Measurements from ENCODE around the gene C14orf93. TPM values are rescaled to one million over a fixed set of nuclear protein-coding genes. Genes with fewer than 3 reads are reported as not detected.

Gene C14orf93
- total RNA-seq, 4 donors from 2014 or later = 3.7 to 16.2 (median 6.7) TPM

- peak within 1 kb of the TSS in 3 of 4 donors; percentile 2 to 65 (median 35) for H3K27ac ChIP-seq
- H3K4me1 ChIP-seq = peaks cover 3 to 11% of the 10 kb centered on the region in 2 donors
- H3K27me3 ChIP-seq = no peaks in the 10 kb centered on the region
- intact Hi-C loops (cut with DNase I; ENCODE audit: low total_unique reads) (loop anchor here (1.0 to 5.0 kb wide), 2 partner anchors 22 to 125 kb away; no protein-coding TSS in a partner anchor), in situ Hi-C loops (cut with MboI; ENCODE audit: low sequenced_read_pairs in 4 of 4) (no loop called here)
- no peaks in the 10 kb centered on the region for H3K9me3 ChIP-seq
- ATAC-seq (peak; percentile 41 to 55), DNase-seq (peak in 1 of 2 donors; percentile 30)
- TF ChIP-seq POLR2A (IDR thresholded peaks at IDR 0.05) (peak in 1 of 2 donors; percentile 24), CTCF (IDR thresholded peaks at IDR 0.05 in 4 of 5, conservative IDR thresholded peaks at IDR 0.05 in 1 of 5) (no peak)
- peaks cover 0 to 35% of the 10 kb centered on the region in 2 donors for H3K36me3 ChIP-seq
- H3K4me3 ChIP-seq = peak within 1 kb of the TSS; percentile 58 to 98 (median 71)
These were observed 47.2 kb upstream of the C14orf93 start, which contains the start of gene CDH24 for GRCh38 chr14:23056956-23057756. Gene CDH24, minus strand, starts transcription at chr14:23057520. Its CDS starts 1,787 bp downstream, at chr14:23055733.

DNA sequence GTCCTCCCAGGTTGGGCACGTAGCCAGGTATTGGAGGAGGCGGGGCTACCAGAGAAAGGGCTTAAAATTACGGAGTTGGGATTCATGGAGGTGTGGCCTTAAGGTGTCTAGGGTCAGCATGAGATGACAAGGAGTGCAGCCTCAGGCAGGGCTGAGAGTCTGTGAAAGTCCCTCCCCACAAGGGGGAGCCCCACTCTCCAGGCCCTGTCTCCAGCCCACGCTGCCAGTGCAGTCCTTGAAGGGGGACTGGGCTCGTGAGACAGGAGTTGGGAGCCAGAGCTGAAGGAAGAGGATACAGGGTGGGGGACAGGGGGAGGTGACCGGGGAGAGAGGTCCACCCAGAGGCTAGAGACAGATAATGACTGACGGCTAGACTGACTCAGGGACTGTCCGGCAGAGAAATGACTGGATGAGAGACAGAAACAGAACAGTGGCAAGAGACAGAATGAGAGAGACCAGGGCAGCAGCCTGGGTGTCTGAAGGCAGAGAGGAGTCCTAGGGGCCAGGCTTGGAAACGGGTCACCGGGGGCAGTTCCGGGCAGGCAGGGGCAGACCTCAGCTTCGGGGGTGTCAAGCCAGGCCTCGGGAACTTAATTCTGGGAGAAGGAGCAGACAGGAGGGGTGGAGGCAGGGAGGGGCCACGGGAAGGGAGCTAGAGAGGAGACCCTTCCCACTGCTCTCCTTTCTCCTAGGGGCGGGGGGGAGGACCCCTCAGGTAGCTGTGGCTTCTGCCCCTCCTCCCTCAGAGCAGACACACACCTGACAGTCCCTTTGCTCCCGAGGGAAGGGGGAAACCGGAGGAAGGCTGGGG lies 46.4 kb upstream of the C14orf93 start:
- peak overlapping the region in 3 of 4 donors; percentile 66 to 98 (median 76) for H3K4me3 ChIP-seq
- peak; percentile 31 to 76 (median 49) for TF ChIP-seq CTCF (IDR thresholded peaks at IDR 0.05 in 4 of 5, conservative IDR thresholded peaks at IDR 0.05 in 1 of 5)
- no peak for TF ChIP-seq POLR2A (IDR thresholded peaks at IDR 0.05)
- DNase-seq (peak; percentile 29 to 52), ATAC-seq (peak; percentile 50 to 63)
- H3K27me3 ChIP-seq = no peaks in the 10 kb centered on the region
- H3K4me1 ChIP-seq = peaks cover 3 to 8% of the 10 kb centered on the region in 2 donors
- no peaks in the 10 kb centered on the region for H3K9me3 ChIP-seq
- intact Hi-C loops (cut with DNase I; ENCODE audit: low total_unique reads) = loop anchor here (1.0 to 5.0 kb wide), 2 partner anchors 21 to 124 kb away; no protein-coding TSS in a partner anchor
- in situ Hi-C loops (cut with MboI; ENCODE audit: low sequenced_read_pairs in 4 of 4) = no loop called here
- H3K27ac ChIP-seq = no peak overlapping the region
- H3K36me3 ChIP-seq = peaks cover 0 to 28% of the 10 kb centered on the region in 2 donors

GRCh38 chr14:23055621-23056144 lies 45.7 kb upstream of the C14orf93 start:
- no peaks in the 10 kb centered on the region for H3K9me3 ChIP-seq

More at GRCh38 chr14:23055621-23056144, 45.7 kb upstream of the C14orf93 start:
- Histone ChIP-seq H3K27ac (no peak overlapping the region), H3K4me3 (no peak overlapping the region), H3K36me3 (peaks cover 0 to 21% of the 10 kb centered on the region in 2 donors), H3K27me3 (no peaks in the 10 kb centered on the region), H3K4me1 (peaks cover 3 to 8% of the 10 kb centered on the region in 2 donors)
- ATAC-seq (no peak), DNase-seq (no peak)
- TF ChIP-seq CTCF (IDR thresholded peaks at IDR 0.05 in 4 of 5, conservative IDR thresholded peaks at IDR 0.05 in 1 of 5) (no peak), POLR2A (IDR thresholded peaks at IDR 0.05) (no peak)
- intact Hi-C loops (cut with DNase I; ENCODE audit: low total_unique reads) (loop anchor here (1.0 to 5.0 kb wide), 2 partner anchors 20 to 123 kb away; no protein-coding TSS in a partner anchor), in situ Hi-C loops (cut with MboI; ENCODE audit: low sequenced_read_pairs in 4 of 4) (no loop called here)

Data from gastrocnemius medialis (tissue), 4 donors.